Hepatocyte (in vitro differentiated cells): Measurements from ENCODE around the gene POU2F1.

Source experiments
- CTCF ChIP-seq: fragments of 200-600 bp; sonication (generic); IDR thresholded peaks from 2 replicates; pipeline ENCODE4 v1.5.1; 2016; ENCODE audit warnings: antibody characterized with exemption, mild to moderate bottlenecking; ENCODE audit not compliant: poor library complexity
- EZH2 ChIP-seq: fragments of 200-600 bp; sonication (generic); IDR thresholded peaks from 2 replicates; pipeline ENCODE4 v1.6.1; 2016; ENCODE audit warnings: antibody characterized with exemption, mild to moderate bottlenecking, borderline replicate concordance

GRCh38 chr1:167427848-167428247 lies 207.2 kb downstream of the POU2F1 start:
- TF ChIP-seq CTCF, result no peak
- TF ChIP-seq EZH2, result no peak
